ENCODE measurements around the gene AUTS2.

- TF ChIP-seq CTCF (conservative IDR thresholded peaks at IDR 0.05; ENCODE audit: low read depth, low read length): no peak
- no peak for TF ChIP-seq EZH2 (IDR thresholded peaks at IDR 0.05; ENCODE audit: borderline replicate concordance, low read depth, low read length, poor library complexity, severe bottlenecking)
Measured at GRCh38 chr7:70352906-70353305, 754.6 kb downstream of the AUTS2 start.

All from A673 (cell line).